GM12878 (cell line): ENCODE measurements around the gene HDDC2.

Experiments used
- BACH1 ChIP-seq: fragments of 450-650 bp; IDR thresholded peaks from 2 replicates; pipeline ENCODE4 v1.6.1; 2017; ENCODE audit warnings: mild to moderate bottlenecking, borderline replicate concordance
- BHLHE40 ChIP-seq, 2 experiments: fragments of 450-650 bp in 1 of 2; IDR thresholded peaks; 2 replicates each; pipeline ENCODE4 v1.6.1; 2011 to 2017; ENCODE audit warnings: low read depth in 2 of 2, borderline replicate concordance in 1 of 2, improper control_type of control experiment in 1 of 2, low read length in 1 of 2, mild to moderate bottlenecking in 1 of 2
- CREB1 ChIP-seq: IDR thresholded peaks from 2 replicates; pipeline ENCODE4 v1.6.1; 2012; ENCODE audit warnings: low read depth, mild to moderate bottlenecking, inconsistent platforms
- EZH2 ChIP-seq: IDR thresholded peaks from 2 replicates; pipeline ENCODE4 v1.6.1; 2012; ENCODE audit warnings: low read depth, mild to moderate bottlenecking, control low read depth, inconsistent platforms, low read length, borderline replicate concordance; ENCODE audit not compliant: control insufficient read depth
- HCFC1 ChIP-seq: fragments of 150-350 bp; IDR thresholded peaks from 2 replicates; pipeline ENCODE4 v1.6.1; 2014; ENCODE audit warnings: low read length
- KAT2A ChIP-seq: conservative IDR thresholded peaks from 2 replicates; pipeline ENCODE4 v1.6.1; 2011; ENCODE audit warnings: low read depth, low read length; ENCODE audit not compliant: control insufficient read depth
- NBN ChIP-seq: fragments of 450-650 bp; IDR thresholded peaks from 2 replicates; pipeline ENCODE4 v1.6.1; 2016
- POLR2A ChIP-seq: IDR thresholded peaks from 2 replicates; pipeline ENCODE4 v1.6.1; 2011; ENCODE audit warnings: low read depth, mild to moderate bottlenecking, low read length
- POLR2AphosphoS2 ChIP-seq: IDR thresholded peaks from 2 replicates; pipeline ENCODE4 v1.6.1; 2011; ENCODE audit warnings: low read depth, mild to moderate bottlenecking, low read length, improper control_type of control experiment, moderate library complexity
- RFX5 ChIP-seq: IDR thresholded peaks from 2 replicates; pipeline ENCODE4 v1.6.1; 2011; ENCODE audit warnings: low read depth, low read length, improper control_type of control experiment
- SRF ChIP-seq, 2 experiments: IDR thresholded peaks; 2 replicates each; pipeline ENCODE4 v1.6.1; 2011; ENCODE audit warnings: low read depth in 2 of 2, low read length in 2 of 2, mild to moderate bottlenecking in 1 of 2, moderate library complexity in 1 of 2
- TCF12 ChIP-seq: IDR thresholded peaks from 2 replicates; pipeline ENCODE4 v1.6.1; 2011; ENCODE audit warnings: low read depth, mild to moderate bottlenecking, low read length
- TF ChIP-seq, protein P1 (sequence below), 3 experiments: IDR thresholded peaks in 2 of 3; conservative IDR thresholded peaks in 1 of 3; 2 replicates each; pipeline ENCODE4 v1.5.1; 2011; ENCODE audit warnings: low read depth in 3 of 3, low read length in 3 of 3, mild to moderate bottlenecking in 3 of 3, control low read depth in 2 of 3, moderate library complexity in 2 of 3, inconsistent platforms in 1 of 3, mixed read lengths in 1 of 3; ENCODE audit not compliant: control insufficient read depth in 2 of 3, insufficient read depth in 1 of 3; ENCODE audit errors: extremely low read depth in 1 of 3
- TF ChIP-seq, protein P2 (sequence below): fragments of 450-650 bp; IDR thresholded peaks from 2 replicates; pipeline ENCODE4 v1.6.1; 2017; ENCODE audit warnings: mild to moderate bottlenecking, low read depth, inconsistent platforms; ENCODE audit not compliant: poor library complexity, severe bottlenecking

DNA sequence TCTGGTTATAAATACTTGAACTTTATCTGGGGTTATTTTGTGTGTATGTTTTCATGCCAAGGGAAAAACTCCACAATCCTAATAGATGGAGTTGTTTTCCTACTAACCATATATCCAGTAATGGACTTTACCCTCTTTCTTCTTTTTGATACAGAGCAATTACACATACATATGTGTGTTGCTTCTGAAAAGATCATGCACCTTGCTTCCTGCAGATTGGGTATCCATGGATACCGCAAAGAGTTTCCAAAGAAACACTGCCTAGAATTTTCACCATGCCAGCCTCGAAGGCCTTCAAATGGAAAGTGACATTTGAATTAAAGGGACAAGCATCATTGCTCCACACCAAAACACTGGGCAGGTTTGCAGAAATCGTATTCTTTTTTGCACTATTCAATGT, 26.8 kb downstream of the HDDC2 start:
- TF ChIP-seq BHLHE40 (IDR thresholded peaks at IDR 0.05; ENCODE audit: borderline replicate concordance in 1 of 2, low read depth in 2 of 2, low read length in 1 of 2) (no peak), NBN (no peak), CREB1 (no peak), SRF (IDR thresholded peaks at IDR 0.05; ENCODE audit: low read depth in 2 of 2, low read length in 2 of 2) (no peak), POLR2AphosphoS2 (no peak), KAT2A (no peak), RFX5 (no peak), POLR2A (no peak), BACH1 (no peak), HCFC1 (no peak), EZH2 (no peak), TCF12 (no peak)
- TF ChIP-seq, protein P1, sequence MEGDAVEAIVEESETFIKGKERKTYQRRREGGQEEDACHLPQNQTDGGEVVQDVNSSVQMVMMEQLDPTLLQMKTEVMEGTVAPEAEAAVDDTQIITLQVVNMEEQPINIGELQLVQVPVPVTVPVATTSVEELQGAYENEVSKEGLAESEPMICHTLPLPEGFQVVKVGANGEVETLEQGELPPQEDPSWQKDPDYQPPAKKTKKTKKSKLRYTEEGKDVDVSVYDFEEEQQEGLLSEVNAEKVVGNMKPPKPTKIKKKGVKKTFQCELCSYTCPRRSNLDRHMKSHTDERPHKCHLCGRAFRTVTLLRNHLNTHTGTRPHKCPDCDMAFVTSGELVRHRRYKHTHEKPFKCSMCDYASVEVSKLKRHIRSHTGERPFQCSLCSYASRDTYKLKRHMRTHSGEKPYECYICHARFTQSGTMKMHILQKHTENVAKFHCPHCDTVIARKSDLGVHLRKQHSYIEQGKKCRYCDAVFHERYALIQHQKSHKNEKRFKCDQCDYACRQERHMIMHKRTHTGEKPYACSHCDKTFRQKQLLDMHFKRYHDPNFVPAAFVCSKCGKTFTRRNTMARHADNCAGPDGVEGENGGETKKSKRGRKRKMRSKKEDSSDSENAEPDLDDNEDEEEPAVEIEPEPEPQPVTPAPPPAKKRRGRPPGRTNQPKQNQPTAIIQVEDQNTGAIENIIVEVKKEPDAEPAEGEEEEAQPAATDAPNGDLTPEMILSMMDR (IDR thresholded peaks at IDR 0.05 in 2 of 3, conservative IDR thresholded peaks at IDR 0.05 in 1 of 3; ENCODE audit: control insufficient read depth in 2 of 3, extremely low read depth in 1 of 3, insufficient read depth in 1 of 3, low read depth in 3 of 3, low read length in 3 of 3) = no peak
- TF ChIP-seq, protein P2, sequence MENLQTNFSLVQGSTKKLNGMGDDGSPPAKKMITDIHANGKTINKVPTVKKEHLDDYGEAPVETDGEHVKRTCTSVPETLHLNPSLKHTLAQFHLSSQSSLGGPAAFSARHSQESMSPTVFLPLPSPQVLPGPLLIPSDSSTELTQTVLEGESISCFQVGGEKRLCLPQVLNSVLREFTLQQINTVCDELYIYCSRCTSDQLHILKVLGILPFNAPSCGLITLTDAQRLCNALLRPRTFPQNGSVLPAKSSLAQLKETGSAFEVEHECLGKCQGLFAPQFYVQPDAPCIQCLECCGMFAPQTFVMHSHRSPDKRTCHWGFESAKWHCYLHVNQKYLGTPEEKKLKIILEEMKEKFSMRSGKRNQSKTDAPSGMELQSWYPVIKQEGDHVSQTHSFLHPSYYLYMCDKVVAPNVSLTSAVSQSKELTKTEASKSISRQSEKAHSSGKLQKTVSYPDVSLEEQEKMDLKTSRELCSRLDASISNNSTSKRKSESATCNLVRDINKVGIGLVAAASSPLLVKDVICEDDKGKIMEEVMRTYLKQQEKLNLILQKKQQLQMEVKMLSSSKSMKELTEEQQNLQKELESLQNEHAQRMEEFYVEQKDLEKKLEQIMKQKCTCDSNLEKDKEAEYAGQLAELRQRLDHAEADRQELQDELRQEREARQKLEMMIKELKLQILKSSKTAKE = no peak
